Astrocyte (in vitro differentiated cells and primary cell): Measurements from ENCODE around the gene C8A.

Experiments used
- EZH2 ChIP-seq: IDR thresholded peaks from 2 replicates; pipeline ENCODE4 v1.6.1; 2012; ENCODE audit warnings: mild to moderate bottlenecking, low read length, inconsistent platforms; ENCODE audit not compliant: insufficient read depth
- TF ChIP-seq, protein P1 (sequence below): IDR thresholded peaks from 2 replicates; pipeline ENCODE4 v1.5.1; 2011; ENCODE audit warnings: low read depth, mild to moderate bottlenecking, inconsistent platforms, low read length, moderate library complexity; ENCODE audit not compliant: insufficient read depth

DNA sequence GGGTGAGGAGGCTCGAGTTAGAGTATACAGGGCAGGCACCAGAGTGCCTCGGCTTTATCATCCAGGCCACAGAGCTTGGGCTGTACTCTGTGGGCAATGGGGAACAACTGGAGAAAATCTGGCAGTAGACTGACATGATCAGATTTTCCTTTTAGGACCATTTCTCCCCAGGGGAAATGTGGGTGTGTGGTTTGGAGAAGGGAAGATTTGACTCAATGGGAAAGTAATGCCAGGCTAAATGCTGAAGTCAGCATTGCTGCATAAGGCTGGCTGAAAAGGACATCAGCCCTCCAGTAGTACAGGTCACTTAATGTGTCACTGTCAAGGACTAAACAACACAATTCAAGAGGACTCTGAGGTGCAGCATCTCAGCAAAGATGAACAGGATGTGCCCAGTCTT, 40.4 kb upstream of the C8A start:
- TF ChIP-seq, protein P1, sequence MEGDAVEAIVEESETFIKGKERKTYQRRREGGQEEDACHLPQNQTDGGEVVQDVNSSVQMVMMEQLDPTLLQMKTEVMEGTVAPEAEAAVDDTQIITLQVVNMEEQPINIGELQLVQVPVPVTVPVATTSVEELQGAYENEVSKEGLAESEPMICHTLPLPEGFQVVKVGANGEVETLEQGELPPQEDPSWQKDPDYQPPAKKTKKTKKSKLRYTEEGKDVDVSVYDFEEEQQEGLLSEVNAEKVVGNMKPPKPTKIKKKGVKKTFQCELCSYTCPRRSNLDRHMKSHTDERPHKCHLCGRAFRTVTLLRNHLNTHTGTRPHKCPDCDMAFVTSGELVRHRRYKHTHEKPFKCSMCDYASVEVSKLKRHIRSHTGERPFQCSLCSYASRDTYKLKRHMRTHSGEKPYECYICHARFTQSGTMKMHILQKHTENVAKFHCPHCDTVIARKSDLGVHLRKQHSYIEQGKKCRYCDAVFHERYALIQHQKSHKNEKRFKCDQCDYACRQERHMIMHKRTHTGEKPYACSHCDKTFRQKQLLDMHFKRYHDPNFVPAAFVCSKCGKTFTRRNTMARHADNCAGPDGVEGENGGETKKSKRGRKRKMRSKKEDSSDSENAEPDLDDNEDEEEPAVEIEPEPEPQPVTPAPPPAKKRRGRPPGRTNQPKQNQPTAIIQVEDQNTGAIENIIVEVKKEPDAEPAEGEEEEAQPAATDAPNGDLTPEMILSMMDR = no peak
- TF ChIP-seq EZH2 = no peak
